OCI-LY1 (cell line): ENCODE measurements around the gene ZNF791.

Experiments
- H2AFZ ChIP-seq: fragments of 200-600 bp; sonication (generic), shearing (Covaris generic); 2 replicates; pipeline ENCODE4 v1.6.0; 2014; ENCODE audit warnings: antibody characterized with exemption, mild to moderate bottlenecking, low read length
- H3F3A ChIP-seq: fragments of 200-600 bp; sonication (generic), shearing (Covaris generic); 2 replicates; pipeline ENCODE4 v1.6.0; 2014; ENCODE audit warnings: mild to moderate bottlenecking, antibody characterized with exemption, low read length, moderate library complexity; ENCODE audit not compliant: insufficient read depth
- H3K27ac ChIP-seq: fragments of 200-600 bp; sonication (generic); 2 replicates; pipeline ENCODE4 v1.5.1; 2014; ENCODE audit warnings: low read length, mixed run types, mild to moderate bottlenecking, low read depth; ENCODE audit not compliant: poor library complexity, severe bottlenecking
- H3K27me3 ChIP-seq: fragments of 200-600 bp; sonication (generic); 2 replicates; pipeline ENCODE4 v1.6.0; 2014; ENCODE audit warnings: antibody characterized with exemption, mild to moderate bottlenecking, low read length, moderate library complexity; ENCODE audit not compliant: insufficient read depth
- H3K36me3 ChIP-seq: fragments of 200-600 bp; sonication (generic); 2 replicates; pipeline ENCODE4 v1.6.1; 2014; ENCODE audit warnings: mild to moderate bottlenecking, antibody characterized with exemption, low read length, moderate library complexity, mixed read lengths; ENCODE audit not compliant: insufficient read depth
- H3K4me1 ChIP-seq: fragments of 200-600 bp; sonication (generic); 2 replicates; pipeline ENCODE4 v1.5.1; 2014; ENCODE audit warnings: mild to moderate bottlenecking, low read length, moderate library complexity; ENCODE audit not compliant: insufficient read depth, severe bottlenecking
- H3K4me2 ChIP-seq: fragments of 200-600 bp; sonication (generic), shearing (Covaris generic); 2 replicates; pipeline ENCODE4 v1.6.1; 2014; ENCODE audit warnings: low read length
- H3K4me3 ChIP-seq: fragments of 200-600 bp; sonication (generic); 2 replicates; pipeline ENCODE4 v1.5.1; 2014; ENCODE audit warnings: low read length, low read depth, mild to moderate bottlenecking, mixed read lengths; ENCODE audit not compliant: poor library complexity, severe bottlenecking
- H3K79me2 ChIP-seq: fragments of 200-600 bp; shearing (Covaris generic); 2 replicates; pipeline ENCODE4 v1.6.1; 2016; ENCODE audit warnings: mixed run types, low read length, mixed read lengths; ENCODE audit not compliant: insufficient read depth
- H3K9ac ChIP-seq: fragments of 200-600 bp; sonication (generic), shearing (Covaris generic); 2 replicates; pipeline ENCODE4 v1.6.1; 2014; ENCODE audit warnings: mild to moderate bottlenecking, low read length, mixed read lengths
- H3K9me2 ChIP-seq: fragments of 200-600 bp; sonication (generic), shearing (Covaris generic); 2 replicates; pipeline ENCODE4 v1.6.1; 2014; ENCODE audit warnings: low read depth, mild to moderate bottlenecking, low read length, mixed read lengths
- H3K9me3 ChIP-seq: fragments of 200-600 bp; shearing (Covaris generic); 2 replicates; pipeline ENCODE4 v1.6.1; 2014; ENCODE audit warnings: low read length, mixed read lengths
- H4K20me1 ChIP-seq: fragments of 200-600 bp; sonication (generic), shearing (Covaris generic); 2 replicates; pipeline ENCODE4 v1.6.0; 2016; ENCODE audit warnings: mild to moderate bottlenecking, low read length; ENCODE audit not compliant: insufficient read depth
- EZH2 ChIP-seq: fragments of 200-600 bp; sonication (generic), shearing (Covaris generic); IDR thresholded peaks from 2 replicates; pipeline ENCODE4 v1.8.0; 2017; ENCODE audit warnings: borderline replicate concordance, mixed run types, mild to moderate bottlenecking, antibody characterized with exemption, low read length, moderate library complexity, mixed read lengths
- TF ChIP-seq, protein P1 (sequence below): fragments of 200-600 bp; sonication (generic), shearing (Covaris generic); IDR thresholded peaks from 2 replicates; pipeline ENCODE4 v1.5.1; 2017; ENCODE audit warnings: mild to moderate bottlenecking, antibody characterized with exemption, low read length, moderate library complexity, mixed read lengths

ZNF791 gene

DNA sequence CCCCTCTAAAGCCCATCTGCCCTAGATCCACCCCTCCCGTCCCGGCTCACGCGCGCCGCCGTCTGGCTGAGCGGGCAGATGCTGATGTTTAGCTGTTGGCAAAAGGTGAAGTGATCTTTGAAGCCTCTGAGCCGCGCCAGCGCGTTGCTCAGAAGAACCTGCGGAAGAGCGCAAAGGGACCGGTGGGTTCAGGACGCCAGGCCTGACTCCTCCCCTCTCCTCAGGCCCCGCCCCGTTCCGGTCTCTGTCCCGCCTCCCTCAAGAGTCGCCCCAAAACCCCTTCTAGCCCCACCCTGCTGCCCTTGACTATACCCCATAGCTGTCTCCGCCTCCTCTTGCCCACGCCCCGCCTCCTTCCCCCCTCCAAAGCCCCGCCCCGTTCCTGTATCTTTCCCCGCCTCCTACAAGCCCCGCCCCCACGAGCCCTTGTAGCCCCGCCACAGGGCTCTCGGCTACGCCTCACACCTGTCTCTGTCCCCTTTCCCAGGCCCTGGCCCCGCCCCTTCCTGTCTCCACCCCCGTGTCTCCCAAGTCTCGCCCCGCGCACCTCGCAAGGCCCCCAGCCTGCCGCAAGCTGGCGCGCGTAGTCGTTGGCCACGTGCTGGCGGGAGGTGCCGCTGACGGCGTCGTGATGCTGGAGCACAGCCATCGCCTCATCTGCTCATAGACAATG, 46.3 kb downstream of the ZNF791 start:
- Histone ChIP-seq H3F3A (no peaks in the 10 kb centered on the region), H3K4me2 (no peak overlapping the region), H3K27ac (no peak overlapping the region), H3K9ac (no peak overlapping the region), H3K4me1 (no peaks in the 10 kb centered on the region), H3K4me3 (no peak overlapping the region), H3K79me2 (no peaks in the 10 kb centered on the region), H3K27me3 (no peaks in the 10 kb centered on the region), H2AFZ (no peak overlapping the region), H3K9me2 (no peaks in the 10 kb centered on the region), H4K20me1 (no peaks in the 10 kb centered on the region), H3K9me3 (no peaks in the 10 kb centered on the region), H3K36me3 (peaks cover 72% of the 10 kb centered on the region)
- TF ChIP-seq EZH2 = no peak
- TF ChIP-seq, protein P1, sequence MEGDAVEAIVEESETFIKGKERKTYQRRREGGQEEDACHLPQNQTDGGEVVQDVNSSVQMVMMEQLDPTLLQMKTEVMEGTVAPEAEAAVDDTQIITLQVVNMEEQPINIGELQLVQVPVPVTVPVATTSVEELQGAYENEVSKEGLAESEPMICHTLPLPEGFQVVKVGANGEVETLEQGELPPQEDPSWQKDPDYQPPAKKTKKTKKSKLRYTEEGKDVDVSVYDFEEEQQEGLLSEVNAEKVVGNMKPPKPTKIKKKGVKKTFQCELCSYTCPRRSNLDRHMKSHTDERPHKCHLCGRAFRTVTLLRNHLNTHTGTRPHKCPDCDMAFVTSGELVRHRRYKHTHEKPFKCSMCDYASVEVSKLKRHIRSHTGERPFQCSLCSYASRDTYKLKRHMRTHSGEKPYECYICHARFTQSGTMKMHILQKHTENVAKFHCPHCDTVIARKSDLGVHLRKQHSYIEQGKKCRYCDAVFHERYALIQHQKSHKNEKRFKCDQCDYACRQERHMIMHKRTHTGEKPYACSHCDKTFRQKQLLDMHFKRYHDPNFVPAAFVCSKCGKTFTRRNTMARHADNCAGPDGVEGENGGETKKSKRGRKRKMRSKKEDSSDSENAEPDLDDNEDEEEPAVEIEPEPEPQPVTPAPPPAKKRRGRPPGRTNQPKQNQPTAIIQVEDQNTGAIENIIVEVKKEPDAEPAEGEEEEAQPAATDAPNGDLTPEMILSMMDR = no peak

DNA sequence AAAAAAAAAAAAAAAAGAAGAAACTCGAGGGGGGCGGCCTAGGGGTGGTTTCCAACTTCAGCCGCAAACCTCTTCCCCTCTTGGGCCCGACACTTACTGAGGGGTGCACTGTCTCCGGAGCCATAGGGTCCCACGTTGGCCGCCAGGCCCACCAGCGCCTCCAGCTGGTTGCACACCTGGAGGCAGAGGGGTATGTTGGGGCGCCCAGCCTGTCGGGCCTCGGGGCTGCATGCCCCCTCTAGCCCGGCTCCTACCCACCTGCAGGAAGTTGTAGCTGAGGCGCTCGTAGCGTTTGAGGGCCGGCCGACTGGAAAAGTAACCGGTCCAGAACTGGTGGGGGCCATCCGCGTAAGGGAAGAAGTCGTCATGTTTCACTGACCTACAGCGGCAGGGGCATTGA, 47.2 kb downstream of the ZNF791 start:
- Histone ChIP-seq H3K4me2 (no peak overlapping the region), H3K9me3 (no peaks in the 10 kb centered on the region), H3K4me3 (no peak overlapping the region), H3K36me3 (peaks cover 75% of the 10 kb centered on the region), H3K9me2 (no peaks in the 10 kb centered on the region), H3K79me2 (no peaks in the 10 kb centered on the region), H3K27me3 (no peaks in the 10 kb centered on the region), H3K4me1 (no peaks in the 10 kb centered on the region), H4K20me1 (no peaks in the 10 kb centered on the region), H2AFZ (no peak overlapping the region), H3K9ac (no peak overlapping the region), H3F3A (no peaks in the 10 kb centered on the region), H3K27ac (no peak overlapping the region)
- TF ChIP-seq, protein P1 = no peak
- TF ChIP-seq EZH2 = no peak

DNA sequence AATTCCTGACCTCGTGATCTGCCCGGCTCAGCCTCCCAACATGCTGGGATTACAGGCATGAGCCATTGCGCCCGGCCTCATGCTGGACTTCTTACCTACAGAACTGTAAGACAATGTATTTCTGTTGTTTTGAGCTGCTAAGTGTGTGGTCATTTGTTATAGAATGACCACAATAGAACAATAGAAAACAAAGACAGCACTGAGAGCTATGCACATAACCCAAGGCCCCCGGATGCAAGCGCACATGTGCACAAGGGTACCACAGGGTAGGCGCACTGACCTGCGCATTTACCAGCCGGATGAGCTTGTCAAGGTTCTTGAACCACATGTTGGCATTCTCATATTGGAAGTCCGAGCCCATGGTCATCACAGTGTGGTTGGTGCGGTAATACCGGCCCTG, 50.3 kb downstream of the ZNF791 start:
- TF ChIP-seq, protein P1 = no peak
- no peak for TF ChIP-seq EZH2
- Histone ChIP-seq H3K9me2 (no peaks in the 10 kb centered on the region), H3K4me3 (no peak overlapping the region), H3K4me1 (peaks cover 14% of the 10 kb centered on the region), H2AFZ (no peak overlapping the region), H3F3A (no peaks in the 10 kb centered on the region), H3K36me3 (peaks cover 77% of the 10 kb centered on the region), H3K27ac (no peak overlapping the region), H4K20me1 (no peaks in the 10 kb centered on the region), H3K9me3 (no peaks in the 10 kb centered on the region), H3K79me2 (no peaks in the 10 kb centered on the region), H3K9ac (no peak overlapping the region), H3K4me2 (no peak overlapping the region), H3K27me3 (no peaks in the 10 kb centered on the region)
